GM19397 (cell line): ENCODE data around the gene FAM120B.

ENCODE experiments used
- ATAC-seq: cut with Tn5 transposase; IDR thresholded peaks from one replicate; pipeline ENCODE4 v1.9.1; 2021; ENCODE audit warnings: mild to moderate bottlenecking, moderate library complexity; ENCODE audit not compliant: unreplicated experiment

The FAM120B gene

GRCh38 chr6:170451762-170452651 is 145.4 kb downstream of the FAM120B start:
- ATAC-seq, result no peak

GRCh38 chr6:170452767-170453545 is 146.4 kb downstream of the FAM120B start:
- ATAC-seq, result no peak

GRCh38 chr6:170453586-170454511 is 147.3 kb downstream of the FAM120B start:
- no peak for ATAC-seq

DNA sequence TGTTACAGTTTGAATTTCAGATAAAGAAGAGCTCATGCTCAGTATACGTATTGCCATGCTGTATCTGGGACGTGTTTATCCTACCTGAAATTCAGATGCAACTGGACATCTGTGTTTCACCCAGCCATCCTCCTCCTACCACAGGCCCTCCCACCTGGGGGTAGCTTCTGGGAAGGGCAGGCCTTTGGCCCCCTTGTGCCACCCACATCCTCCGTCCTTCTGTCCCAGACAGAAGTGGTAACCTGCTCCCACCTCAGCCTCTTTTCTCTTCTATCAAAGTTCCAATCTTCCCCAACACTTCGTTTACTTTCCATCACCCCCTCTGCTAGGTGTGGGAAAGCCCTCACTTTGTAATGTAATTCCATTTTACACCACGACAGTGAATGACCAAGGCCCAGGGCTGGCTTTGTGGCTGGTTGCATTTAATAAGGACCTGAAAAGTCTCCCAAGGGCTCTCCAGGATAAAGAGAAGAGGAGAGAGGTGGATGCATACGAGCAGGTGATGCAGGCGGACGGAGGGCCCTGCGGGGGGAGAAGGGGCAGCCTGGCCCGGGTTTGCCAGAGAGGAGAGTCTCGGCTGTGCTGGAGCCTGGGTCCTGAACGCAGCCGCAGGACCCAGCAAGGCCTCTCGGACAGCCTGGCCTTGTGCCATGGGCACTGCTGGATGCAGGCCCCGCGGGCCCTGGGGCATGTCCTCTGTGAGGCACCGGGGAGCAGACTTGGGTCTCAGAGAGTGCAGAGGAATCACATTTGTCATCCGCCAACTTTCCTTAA is 148.1 kb downstream of the FAM120B start:
- no peak for ATAC-seq

- no peak for ATAC-seq
Observed at GRCh38 chr6:170455335-170455979, 148.9 kb downstream of the FAM120B start.

- no peak for ATAC-seq
Observed at GRCh38 chr6:170456334-170456733, 149.8 kb downstream of the FAM120B start.
